ENCODE results near the gene RAD17.

DNA sequence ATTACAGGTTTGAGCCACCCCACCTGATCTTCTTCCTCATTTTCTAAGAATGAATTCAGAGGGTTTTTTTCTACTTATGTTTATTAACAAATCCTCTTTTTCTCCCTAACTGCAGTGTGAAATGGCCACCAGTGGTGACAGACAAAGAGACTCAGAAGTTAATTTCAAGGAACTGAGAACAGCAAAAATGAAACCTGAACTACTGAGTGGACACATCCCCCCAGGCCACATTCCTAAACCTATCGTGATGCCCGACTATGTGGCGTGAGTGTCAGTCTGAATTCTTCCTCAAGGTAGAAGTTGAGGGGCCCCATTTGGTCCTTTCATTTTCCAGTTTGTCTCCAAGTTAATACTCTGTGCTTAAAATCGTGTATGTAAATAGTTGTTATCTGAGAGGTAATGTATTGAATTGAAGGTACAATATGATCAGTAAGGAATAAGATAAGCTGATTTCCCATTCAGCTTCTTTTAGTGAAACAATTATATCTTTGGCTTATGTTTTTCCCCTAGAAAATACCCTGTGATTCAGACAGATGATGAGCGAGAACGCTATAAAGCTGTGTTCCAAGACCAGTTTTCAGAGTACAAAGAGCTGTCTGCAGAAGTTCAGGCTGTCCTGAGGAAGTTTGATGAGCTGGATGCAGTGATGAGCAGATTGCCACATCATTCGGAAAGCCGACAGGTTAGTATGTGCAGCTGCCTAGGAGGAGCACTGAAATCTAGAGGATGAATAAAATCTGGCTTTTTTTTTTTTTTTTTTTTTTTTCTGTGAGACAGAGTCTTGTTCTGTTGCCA is 63.0 kb downstream of the RAD17 start:
- TF ChIP-seq EP300 (IDR thresholded peaks at IDR 0.05) (no peak), POLR2A (IDR thresholded peaks at IDR 0.05) (no peak)
- TF ChIP-seq, protein P1, sequence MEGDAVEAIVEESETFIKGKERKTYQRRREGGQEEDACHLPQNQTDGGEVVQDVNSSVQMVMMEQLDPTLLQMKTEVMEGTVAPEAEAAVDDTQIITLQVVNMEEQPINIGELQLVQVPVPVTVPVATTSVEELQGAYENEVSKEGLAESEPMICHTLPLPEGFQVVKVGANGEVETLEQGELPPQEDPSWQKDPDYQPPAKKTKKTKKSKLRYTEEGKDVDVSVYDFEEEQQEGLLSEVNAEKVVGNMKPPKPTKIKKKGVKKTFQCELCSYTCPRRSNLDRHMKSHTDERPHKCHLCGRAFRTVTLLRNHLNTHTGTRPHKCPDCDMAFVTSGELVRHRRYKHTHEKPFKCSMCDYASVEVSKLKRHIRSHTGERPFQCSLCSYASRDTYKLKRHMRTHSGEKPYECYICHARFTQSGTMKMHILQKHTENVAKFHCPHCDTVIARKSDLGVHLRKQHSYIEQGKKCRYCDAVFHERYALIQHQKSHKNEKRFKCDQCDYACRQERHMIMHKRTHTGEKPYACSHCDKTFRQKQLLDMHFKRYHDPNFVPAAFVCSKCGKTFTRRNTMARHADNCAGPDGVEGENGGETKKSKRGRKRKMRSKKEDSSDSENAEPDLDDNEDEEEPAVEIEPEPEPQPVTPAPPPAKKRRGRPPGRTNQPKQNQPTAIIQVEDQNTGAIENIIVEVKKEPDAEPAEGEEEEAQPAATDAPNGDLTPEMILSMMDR (IDR thresholded peaks at IDR 0.05) = no peak

Data from stomach (tissue), 4 donors.